ENCODE data around the gene LRP1B.
"Not testable (repeated sequence)": the region's sequence is repeated elsewhere in the genome, so short reads cannot be mapped to it uniquely, and the experiment has no call there.

Gene LRP1B

GRCh38 chr2:140975237-140975636 lies 1155.6 kb downstream of the LRP1B start:
- no peak for FAIRE-seq

GRCh38 chr2:140972724-140973123 lies 1158.1 kb downstream of the LRP1B start:
- peak; percentile 64 for FAIRE-seq

GRCh38 chr2:140964324-140964723 lies 1166.5 kb downstream of the LRP1B start:
- FAIRE-seq: not testable (repeated sequence)

- no peak for FAIRE-seq
Observed at GRCh38 chr2:140949932-140950331, 1180.9 kb downstream of the LRP1B start.

- no peak for FAIRE-seq
Observed at GRCh38 chr2:140947236-140947635, 1183.6 kb downstream of the LRP1B start.

GRCh38 chr2:140943867-140944266 lies 1186.9 kb downstream of the LRP1B start:
- FAIRE-seq: no peak

- FAIRE-seq: no peak
Observed at GRCh38 chr2:140942284-140942683, 1188.5 kb downstream of the LRP1B start.

GRCh38 chr2:140929849-140930248 lies 1201.0 kb downstream of the LRP1B start:
- FAIRE-seq: no peak

GRCh38 chr2:140918426-140918825 lies 1212.4 kb downstream of the LRP1B start:
- FAIRE-seq: no peak

- no peak for FAIRE-seq
Observed at GRCh38 chr2:140916410-140916809, 1214.4 kb downstream of the LRP1B start.

GRCh38 chr2:140910683-140911082 lies 1220.1 kb downstream of the LRP1B start:
- no peak for FAIRE-seq

- no peak for FAIRE-seq
Observed at GRCh38 chr2:140905083-140905781, 1225.6 kb downstream of the LRP1B start.

GRCh38 chr2:140895378-140895777 lies 1235.4 kb downstream of the LRP1B start:
- no peak for FAIRE-seq

- no peak for FAIRE-seq
Observed at GRCh38 chr2:140893685-140894084, 1237.1 kb downstream of the LRP1B start.

GRCh38 chr2:140892911-140893637 lies 1237.7 kb downstream of the LRP1B start:
- FAIRE-seq: no peak

GRCh38 chr2:140892436-140892835 lies 1238.4 kb downstream of the LRP1B start:
- no peak for FAIRE-seq

GRCh38 chr2:140891614-140892212 lies 1239.1 kb downstream of the LRP1B start:
- FAIRE-seq: no peak

GRCh38 chr2:140882671-140883620 lies 1247.9 kb downstream of the LRP1B start:
- FAIRE-seq: no peak

GRCh38 chr2:140880573-140880972 lies 1250.2 kb downstream of the LRP1B start:
- FAIRE-seq: no peak

- FAIRE-seq: no peak
Observed at GRCh38 chr2:140876015-140876414, 1254.8 kb downstream of the LRP1B start.

GRCh38 chr2:140873915-140874531 lies 1256.8 kb downstream of the LRP1B start:
- FAIRE-seq: no peak

- FAIRE-seq: no peak
Observed at GRCh38 chr2:140869925-140870324, 1260.9 kb downstream of the LRP1B start.
